SK-N-SH (cell line): Measurements from ENCODE around the gene FBN1. TPM values are rescaled to one million over a fixed set of nuclear protein-coding genes. Genes with fewer than 3 reads are reported as not detected.

Experiments used
- CTCF ChIA-PET: fragments of 300-600, 350-600 bp; formaldehyde crosslinking; extraction: SDS; loops from one replicate; lab custom pipeline; 2021; lab: Yijun Ruan, JAX
- POLR2A ChIA-PET: fragments of 350-600 bp; sonication (Branson Sonifier 250); formaldehyde crosslinking; extraction: SDS; loops from one replicate; lab custom pipeline; 2020; ENCODE audit warnings: antibody characterized with exemption, inconsistent platforms; lab: Yijun Ruan, JAX
- DNase-seq: peaks from one replicate; pipeline ENCODE4 v3.0.0; 2012
- H2AFZ ChIP-seq: fragments of 200-600 bp; sonication (generic); 2 replicates; pipeline ENCODE4 v1.8.1; 2016; ENCODE audit warnings: antibody characterized with exemption, mild to moderate bottlenecking, low read depth
- H3F3A ChIP-seq: fragments of 200-600 bp; sonication (generic); replicated peaks from 2 replicates; pipeline ENCODE3; 2016; ENCODE audit warnings: antibody characterized with exemption, mild to moderate bottlenecking; ENCODE audit not compliant: insufficient read depth
- H3K27ac ChIP-seq, 2 experiments: fragments of 200-500 bp in 1 of 2; fragments of 200-600 bp in 1 of 2; sonication (Bioruptor generic) in 1 of 2; sonication (generic), shearing (Covaris generic) in 1 of 2; 2 replicates each; pipeline versions ENCODE4 v1.5.1 to v1.6.1; 2014 to 2016; ENCODE audit warnings: low read depth in 2 of 2, inconsistent platforms in 1 of 2, low read length in 1 of 2, mild to moderate bottlenecking in 1 of 2, mixed read lengths in 1 of 2
- H3K27me3 ChIP-seq: fragments of 200-600 bp; sonication (generic), shearing (Covaris generic); 2 replicates; pipeline ENCODE4 v1.6.1; 2016; ENCODE audit warnings: mixed run types; ENCODE audit not compliant: insufficient read depth
- H3K36me3 ChIP-seq, 2 experiments: fragments of 200-500 bp in 1 of 2; fragments of 200-600 bp in 1 of 2; sonication (Bioruptor generic) in 1 of 2; sonication (generic) in 1 of 2; replicated peaks in 1 of 2; 2 replicates each; pipeline versions ENCODE3 to v1.5.1; 2014 to 2016; ENCODE audit warnings: low read length in 1 of 2, mild to moderate bottlenecking in 1 of 2; ENCODE audit not compliant: insufficient read depth in 2 of 2, control insufficient read depth in 1 of 2
- H3K4me1 ChIP-seq, 2 experiments: fragments of 200-500 bp in 1 of 2; fragments of 200-600 bp in 1 of 2; sonication (Bioruptor generic) in 1 of 2; sonication (generic), shearing (Covaris generic) in 1 of 2; 2 replicates each; pipeline versions ENCODE4 v1.5.1 to v1.6.1; 2014 to 2016; ENCODE audit warnings: low read depth in 1 of 2, low read length in 1 of 2, mixed run types in 1 of 2; ENCODE audit not compliant: insufficient read depth in 2 of 2, control insufficient read depth in 1 of 2
- H3K4me2 ChIP-seq: fragments of 200-600 bp; sonication (generic), shearing (Covaris generic); 2 replicates; pipeline ENCODE4 v1.6.1; 2017; ENCODE audit warnings: mixed run types
- H3K4me3 ChIP-seq, 2 experiments: fragments of 200-500 bp in 1 of 2; fragments of 200-600 bp in 1 of 2; sonication (Bioruptor generic) in 1 of 2; sonication (generic), shearing (Covaris generic) in 1 of 2; 2 replicates each; pipeline versions ENCODE4 v1.5.1 to v1.8.1; 2014 to 2016; ENCODE audit warnings: low read depth in 2 of 2, inconsistent platforms in 1 of 2, low read length in 1 of 2, mild to moderate bottlenecking in 1 of 2, mixed read lengths in 1 of 2, moderate library complexity in 1 of 2
- H3K79me2 ChIP-seq: fragments of 200-600 bp; sonication (generic); 2 replicates; pipeline ENCODE4 v1.8.1; 2017; ENCODE audit warnings: mild to moderate bottlenecking; ENCODE audit not compliant: insufficient read depth
- H3K9ac ChIP-seq: fragments of 200-600 bp; sonication (generic); 2 replicates; pipeline ENCODE4 v1.6.1; 2017; ENCODE audit warnings: mixed run types
- H3K9me2 ChIP-seq: fragments of 200-600 bp; sonication (generic); 2 replicates; pipeline ENCODE4 v1.6.1; 2017; ENCODE audit warnings: mixed run types
- H3K9me3 ChIP-seq: fragments of 200-600 bp; sonication (generic); 2 replicates; pipeline ENCODE4 v1.6.1; 2017; ENCODE audit warnings: mixed run types, mild to moderate bottlenecking, moderate library complexity
- H4K20me1 ChIP-seq: fragments of 200-600 bp; sonication (generic); 2 replicates; pipeline ENCODE4 v1.6.1; 2017; ENCODE audit warnings: mild to moderate bottlenecking, mixed run types; ENCODE audit not compliant: insufficient read depth
- ELF1 ChIP-seq: IDR thresholded peaks from 2 replicates; pipeline ENCODE4 v1.4.0; 2012
- EP300 ChIP-seq, 2 experiments: IDR thresholded peaks; 2 replicates each; pipeline versions ENCODE4 v1.4.0 to v1.6.1; 2012; ENCODE audit warnings: borderline replicate concordance in 1 of 2, low read depth in 1 of 2, low read length in 1 of 2
- FOXM1 ChIP-seq: IDR thresholded peaks from 2 replicates; pipeline ENCODE4 v1.4.0; 2012; ENCODE audit warnings: low read depth, mild to moderate bottlenecking
- MEF2A ChIP-seq: IDR thresholded peaks from 2 replicates; pipeline ENCODE4 v1.4.0; 2012; ENCODE audit warnings: low read depth, borderline replicate concordance
- POLR2AphosphoS5 ChIP-seq: IDR thresholded peaks from 2 replicates; pipeline ENCODE4 v1.6.1; 2012; ENCODE audit warnings: low read depth, low read length
- RCOR1 ChIP-seq: fragments of 150-350 bp; IDR thresholded peaks from 2 replicates; pipeline ENCODE4 v1.6.1; 2017; ENCODE audit warnings: antibody characterized with exemption, low read length
- SMC3 ChIP-seq: IDR thresholded peaks from 2 replicates; pipeline ENCODE4 v1.6.1; 2012; ENCODE audit warnings: low read depth, low read length, improper control_type of control experiment
- USF1 ChIP-seq: IDR thresholded peaks from 2 replicates; pipeline ENCODE4 v1.4.0; 2012; ENCODE audit warnings: low read depth, borderline replicate concordance
- WGBS: methylation state at CpG from one replicate; pipeline ENCODE4 v1.1.6; 2017; ENCODE audit warnings: low lambda C conversion rate; 5-methylcytosine and 5-hydroxymethylcytosine counted together
- polyA plus RNA-seq, 3 experiments: library from polyadenylated mRNA; depleted of rRNA; stranded (reverse); fragments of >200 nt; gene quantifications; 2 replicates each; pipeline ENCODE4 v1.2.3, GENCODE V29; 2012
- TF ChIP-seq, protein P1 (sequence below): IDR thresholded peaks from 2 replicates; pipeline ENCODE4 v1.4.0; 2012; ENCODE audit warnings: low read depth

FBN1 gene
- polyA plus RNA-seq, 1 of the 3 experiments (the other 2 are of a cell fraction) = 248 TPM

DNA sequence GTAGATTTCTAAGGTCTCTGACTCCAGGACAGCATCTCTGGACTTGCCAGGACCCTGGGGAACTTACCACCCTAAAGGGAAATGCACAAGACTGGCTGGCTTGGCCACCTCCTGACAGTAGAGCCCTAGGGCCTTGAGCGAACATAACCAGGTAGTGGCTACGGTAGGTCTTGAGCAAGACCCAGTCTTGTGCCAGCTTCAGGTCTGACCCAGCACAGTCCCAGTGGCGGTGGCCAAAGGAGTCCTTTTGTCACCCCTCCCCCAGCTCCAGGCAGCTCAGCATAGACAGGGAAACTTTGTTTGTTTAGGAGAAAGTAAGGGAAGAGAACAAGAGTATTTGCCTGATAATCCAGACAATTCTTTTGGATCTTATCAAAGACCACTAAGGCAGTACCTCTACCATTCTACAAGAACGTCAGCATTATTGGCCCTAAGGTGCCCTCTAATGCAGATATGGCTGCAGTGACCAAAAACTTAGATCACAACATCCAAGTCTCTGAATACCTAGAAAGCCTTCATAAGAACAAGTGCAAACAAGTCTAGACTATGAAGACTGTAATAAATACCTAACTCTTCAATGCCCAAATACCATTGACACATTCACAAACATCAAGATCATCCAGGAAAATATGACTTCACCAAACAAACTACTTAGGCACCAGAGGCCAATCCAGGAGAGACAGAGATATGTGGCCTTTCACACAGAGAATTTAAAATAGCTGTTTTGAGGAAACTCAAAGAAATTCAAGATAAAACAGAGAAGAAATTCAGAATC is 38.7 kb upstream of the FBN1 start:
- Histone ChIP-seq H3K4me3 (no peak overlapping the region), H3K4me2 (no peak overlapping the region), H3F3A (peaks cover 18% of the 10 kb centered on the region), H3K9me3 (peaks cover 4% of the 10 kb centered on the region; the same call in 1 of the 2 replicates), H3K79me2 (no peaks in the 10 kb centered on the region), H3K9ac (no peak overlapping the region), H2AFZ (no peak overlapping the region)
- DNase-seq = no peak
- CTCF ChIA-PET = no interaction called here
- POLR2A ChIA-PET = no interaction called here
- TF ChIP-seq ELF1 (no peak), FOXM1 (no peak), EP300 (IDR thresholded peaks at IDR 0.05; ENCODE audit: borderline replicate concordance in 1 of 2, low read depth in 1 of 2, low read length in 1 of 2) (no peak), SMC3 (no peak), RCOR1 (no peak), POLR2AphosphoS5 (no peak), MEF2A (no peak)
- TF ChIP-seq, protein P1, sequence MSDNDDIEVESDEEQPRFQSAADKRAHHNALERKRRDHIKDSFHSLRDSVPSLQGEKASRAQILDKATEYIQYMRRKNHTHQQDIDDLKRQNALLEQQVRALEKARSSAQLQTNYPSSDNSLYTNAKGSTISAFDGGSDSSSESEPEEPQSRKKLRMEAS = no peak
- TF ChIP-seq, all 33 proteins: peak for 0
- Histone ChIP-seq H3K4me1 (peaks cover 0 to 9% of the 10 kb centered on the region in 2 experiments; a peak in 3 of 4 replicates), H3K27me3 (no peaks in the 10 kb centered on the region), H4K20me1 (no peaks in the 10 kb centered on the region), H3K9me2 (no peaks in the 10 kb centered on the region), H3K27ac (no peak overlapping the region), H3K36me3 (no peaks in the 10 kb centered on the region)
- 83% methylated on average over 3 of the region's 4 CpGs for WGBS

GRCh38 chr15:48682942-48683651 is 37.6 kb upstream of the FBN1 start:
- H3K79me2 ChIP-seq = no peaks in the 10 kb centered on the region
- no peak overlapping the region for H3K27ac ChIP-seq
- 77% methylated on average over 2 of the region's 2 CpGs for WGBS
- H3K4me2 ChIP-seq = no peak overlapping the region
- no peak overlapping the region for H2AFZ ChIP-seq
- no peak for DNase-seq
- no peak overlapping the region for H3K9ac ChIP-seq
- peaks cover 0 to 9% of the 10 kb centered on the region in 2 experiments; a peak in 3 of 4 replicates for H3K4me1 ChIP-seq
- H3K4me3 ChIP-seq = no peak overlapping the region
- H3K36me3 ChIP-seq = no peaks in the 10 kb centered on the region
- no peaks in the 10 kb centered on the region for H3K9me2 ChIP-seq
- H4K20me1 ChIP-seq = no peaks in the 10 kb centered on the region
- POLR2A ChIA-PET = no interaction called here
- CTCF ChIA-PET = interaction anchor here (0.7 kb wide), 1 partner anchor 310 kb away, joined by 3 read pairs; no protein-coding TSS in a partner anchor
- H3K9me3 ChIP-seq = no peaks in the 10 kb centered on the region; the same call in 1 of the 2 replicates
- no peaks in the 10 kb centered on the region for H3K27me3 ChIP-seq
- no peak for TF ChIP-seq USF1
- peaks cover 14% of the 10 kb centered on the region for H3F3A ChIP-seq
